Measurements from ENCODE around the gene GNGT1.

GRCh38 chr7:93941945-93942344 is 35.6 kb downstream of the GNGT1 start:
- TF ChIP-seq GATA2 (IDR thresholded peaks at IDR 0.05; ENCODE audit: low read depth, low read length) (no peak), GATA3 (IDR thresholded peaks at IDR 0.05; ENCODE audit: low read depth, low read length) (no peak)

Measured in SH-SY5Y (cell line).